ENCODE data around the gene NMBR. TPM values are rescaled to one million over a fixed set of nuclear protein-coding genes. Genes with fewer than 3 reads are reported as not detected.
"Not testable (repeated sequence)": the region's sequence is repeated elsewhere in the genome, so short reads cannot be mapped to it uniquely, and the experiment has no call there.

NMBR gene
- total and polyA plus RNA-seq, 8 donors, result 0.12 TPM; not detected in 7

DNA sequence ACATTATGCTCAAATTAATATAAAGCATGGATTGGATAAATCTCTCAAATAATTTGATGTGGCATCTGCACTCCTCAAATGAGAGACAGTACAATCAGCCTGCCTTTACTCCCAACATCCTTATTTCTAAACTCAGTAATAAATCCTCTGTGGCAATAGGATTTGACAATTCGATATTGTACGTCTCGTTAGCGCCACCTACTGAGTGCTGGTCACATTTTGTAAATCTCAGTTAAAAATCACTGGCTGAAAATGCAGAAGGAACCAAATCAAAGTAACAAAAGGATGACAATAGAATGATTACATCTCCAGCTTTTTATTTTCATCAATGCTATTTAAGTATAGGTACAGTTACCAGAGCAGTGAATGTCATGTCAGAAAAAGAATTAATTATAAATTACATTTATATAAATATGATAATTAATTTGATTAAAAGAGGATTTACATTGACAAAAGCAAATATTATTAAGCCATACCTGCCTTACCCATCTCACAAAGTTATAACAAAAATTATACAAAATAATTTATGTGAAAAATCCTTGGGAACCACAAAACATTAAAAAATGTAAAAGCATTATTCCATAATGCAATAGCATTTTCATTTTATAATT is 34.4 kb downstream of the NMBR start:
- peak in 3 of 4 donors; percentile 37 to 69 (median 40) for TF ChIP-seq CTCF (IDR thresholded peaks at IDR 0.05)
- Histone ChIP-seq H3K4me1 (no peaks in the 10 kb centered on the region), H3K9me3 (no peaks in the 10 kb centered on the region), H3K27me3 (no peaks in the 10 kb centered on the region), H3K27ac (no peak overlapping the region), H3K4me3 (no peak overlapping the region), H3K36me3 (no peaks in the 10 kb centered on the region)
- ATAC-seq, result peak in 2 of 4 donors; percentile 46 to 54
- 0% methylated on average over 4 of the region's 4 CpGs for WGBS, 2 donors
- intact Hi-C loops (cut with DNase I), result no loop called here
- peak; percentile 47 for FAIRE-seq
- DNase-seq, result peak; percentile 8 to 73 (median 61)

- H3K27ac ChIP-seq; FAIRE-seq; intact Hi-C loops (cut with DNase I); H3K4me3 ChIP-seq; ATAC-seq; H3K36me3 ChIP-seq; H3K9me3 ChIP-seq; H3K4me1 ChIP-seq; H3K27me3 ChIP-seq: not testable (repeated sequence)
- DNase-seq, result peak in 1 of 6 donors; percentile 10
- WGBS, 2 donors, result 64 to 73% methylated on average over 9 of the region's 9 CpGs
Measured at GRCh38 chr6:142110820-142111219, 36.1 kb downstream of the NMBR start.

GRCh38 chr6:142104820-142105219 is 42.1 kb downstream of the NMBR start:
- H3K4me1 ChIP-seq; H3K27me3 ChIP-seq; H3K4me3 ChIP-seq; DNase-seq; H3K27ac ChIP-seq; intact Hi-C loops (cut with DNase I); H3K36me3 ChIP-seq; H3K9me3 ChIP-seq; ATAC-seq; FAIRE-seq: not testable (repeated sequence)
- WGBS, 2 donors, result 65 to 80% methylated on average over 5 of the region's 5 CpGs

- H3K27me3 ChIP-seq, result peaks cover 0 to 26% (median 8%) of the 10 kb centered on the region in 4 donors
- 1 to 2% methylated on average over 14 of the region's 14 CpGs for WGBS, 2 donors
- H3K4me1 ChIP-seq, result no peaks in the 10 kb centered on the region
- TF ChIP-seq CTCF (IDR thresholded peaks at IDR 0.05), result no peak
- no peak overlapping the region for H3K27ac ChIP-seq
- no peaks in the 10 kb centered on the region for H3K9me3 ChIP-seq
- DNase-seq (peak in 2 of 6 donors; percentile 20 to 53), FAIRE-seq (no peak), ATAC-seq (peak in 3 of 4 donors; percentile 30 to 80 (median 53))
- H3K36me3 ChIP-seq, result no peaks in the 10 kb centered on the region
- H3K4me3 ChIP-seq, result no peak overlapping the region
- intact Hi-C loops (cut with DNase I), result no loop called here
Measured at GRCh38 chr6:142088858-142089216, 58.1 kb downstream of the NMBR start.

- intact Hi-C loops (cut with DNase I), result no loop called here
- H3K27ac ChIP-seq, result no peak overlapping the region
- ATAC-seq (no peak), FAIRE-seq (no peak), DNase-seq (peak in 2 of 6 donors; percentile 23 to 42)
- no peaks in the 10 kb centered on the region for H3K4me1 ChIP-seq
- H3K27me3 ChIP-seq, result peaks cover 0 to 26% (median 8%) of the 10 kb centered on the region in 4 donors
- no peak overlapping the region for H3K4me3 ChIP-seq
- no peaks in the 10 kb centered on the region for H3K36me3 ChIP-seq
- TF ChIP-seq CTCF (IDR thresholded peaks at IDR 0.05), result no peak
- WGBS, 2 donors, result 9 to 13% methylated on average over 49 of the region's 49 CpGs
- no peaks in the 10 kb centered on the region for H3K9me3 ChIP-seq
Measured at GRCh38 chr6:142087950-142088857, 58.7 kb downstream of the NMBR start.

- TF ChIP-seq CTCF (IDR thresholded peaks at IDR 0.05), result no peak
- FAIRE-seq, result no peak
Measured at GRCh38 chr6:142079130-142079529, 67.8 kb downstream of the NMBR start.

More at GRCh38 chr6:142079130-142079529, 67.8 kb downstream of the NMBR start:
- Histone ChIP-seq H3K4me1 (no peaks in the 10 kb centered on the region), H3K4me3 (no peak overlapping the region), H3K36me3 (no peaks in the 10 kb centered on the region), H3K27ac (no peak overlapping the region), H3K9me3 (no peaks in the 10 kb centered on the region), H3K27me3 (no peaks in the 10 kb centered on the region)
- DNase-seq (no peak), ATAC-seq (no peak)
- intact Hi-C loops (cut with DNase I), result no loop called here

Measured in pancreas (tissue), 10 donors.